Esophagus muscularis mucosa (tissue), 4 donors: ENCODE results near the gene SIGLEC11. TPM values are rescaled to one million over a fixed set of nuclear protein-coding genes. Genes with fewer than 3 reads are reported as not detected.

Experiments
- DNase-seq: peaks from one replicate; pipeline ENCODE4 v3.0.0-alpha.2; 2017; ENCODE audit errors: extremely low spot score
- H3K27ac ChIP-seq, 4 donors: fragments of 200-600 bp; sonication (generic); replicated peaks in 1 of 4; 1 replicate in 3 of 4; 2 replicates in 1 of 4; pipeline ENCODE4 v1.5.1; 2016 to 2019; ENCODE audit warnings: mild to moderate bottlenecking in 1 of 4
- H3K27me3 ChIP-seq, 4 donors: fragments of 200-600 bp; sonication (generic); one replicate each; pipeline versions ENCODE4 v1.5.1 to v1.6.0; 2016 to 2019
- H3K36me3 ChIP-seq, 4 donors: fragments of 200-600 bp; sonication (generic); one replicate each; pipeline ENCODE4 v1.5.1; 2016 to 2019
- H3K4me1 ChIP-seq, 4 donors: fragments of 200-600 bp; sonication (generic); one replicate each; pipeline ENCODE4 v1.5.1; 2016 to 2019
- H3K4me3 ChIP-seq, 4 donors: fragments of 200-600 bp; sonication (generic); 1 replicate in 2 of 4; 2 replicates in 2 of 4; pipeline ENCODE4 v1.5.1; 2016 to 2019; ENCODE audit warnings: mild to moderate bottlenecking in 4 of 4, moderate library complexity in 1 of 4
- H3K9me3 ChIP-seq, 4 donors: fragments of 200-600 bp; sonication (generic); 1 replicate in 3 of 4; 2 replicates in 1 of 4; pipeline ENCODE4 v1.5.1; 2016 to 2019
- EP300 ChIP-seq: sonication (generic); formaldehyde crosslinking; IDR thresholded peaks from one replicate; pipeline ENCODE4 v1.6.1; 2017; ENCODE audit warnings: antibody characterized with exemption
- POLR2A ChIP-seq: fragments of 450-650 bp; IDR thresholded peaks from one replicate; pipeline ENCODE4 v1.6.1; 2017; ENCODE audit warnings: antibody characterized with exemption, moderate library complexity, mild to moderate bottlenecking, low read depth
- POLR2AphosphoS5 ChIP-seq, 2 donors: sonication (generic); formaldehyde crosslinking; IDR thresholded peaks; one replicate each; pipeline ENCODE4 v1.6.1; 2017; ENCODE audit warnings: antibody characterized with exemption in 2 of 2
- WGBS: methylation state at CpG from one replicate; pipeline ENCODE4 v1.1.5; 2018; 5-methylcytosine and 5-hydroxymethylcytosine counted together
- intact Hi-C: fragments of 100-400 bp; cut with DNase I; formaldehyde crosslinking; loops from one replicate; pipeline ENCODE4 v1.15.1; 2023
- total RNA-seq, 4 donors: library from RNA; depleted of rRNA; stranded (reverse); fragments of >200 nt; gene quantifications; one replicate each; pipeline versions ENCODE4 v1.1.0 to v1.2.1, GENCODE V29; 2016
- TF ChIP-seq, protein P1 (sequence below), 3 experiments: fragments of 200-600 bp in 2 of 3; fragments of 450-650 bp in 1 of 3; sonication (generic) in 2 of 3; IDR thresholded peaks; one replicate each; pipeline ENCODE4 v1.5.1; 2017 to 2019; ENCODE audit warnings: antibody characterized with exemption in 3 of 3, mild to moderate bottlenecking in 2 of 3, moderate library complexity in 1 of 3

Gene SIGLEC11
- total RNA-seq, 4 donors from 2014 or later = 0.50 to 2.9 (median 1.4) TPM

DNA sequence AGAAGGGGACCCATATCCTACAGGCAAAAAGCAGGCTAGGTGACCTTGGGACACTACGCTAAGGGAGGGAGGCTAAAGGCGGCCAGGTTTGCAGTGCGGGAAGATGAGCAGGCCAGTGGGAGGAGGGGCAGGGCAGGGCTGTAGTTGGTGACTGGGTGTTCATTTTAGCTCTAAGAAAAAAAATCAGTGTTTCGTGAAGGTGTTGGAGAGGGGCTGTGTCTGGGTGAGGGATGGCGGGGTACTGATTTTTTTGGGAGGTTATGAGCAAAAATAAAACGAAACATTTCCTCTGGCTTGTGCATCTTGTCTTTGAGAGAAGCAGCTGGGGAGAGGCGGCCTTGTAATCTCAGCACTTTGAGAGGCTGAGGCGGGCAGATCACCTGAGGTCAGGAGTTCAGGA is 27.3 kb downstream of the SIGLEC11 start:
- peaks cover 9 to 23% (median 22%) of the 10 kb centered on the region in 4 donors for H3K4me1 ChIP-seq
- TF ChIP-seq, protein P1, sequence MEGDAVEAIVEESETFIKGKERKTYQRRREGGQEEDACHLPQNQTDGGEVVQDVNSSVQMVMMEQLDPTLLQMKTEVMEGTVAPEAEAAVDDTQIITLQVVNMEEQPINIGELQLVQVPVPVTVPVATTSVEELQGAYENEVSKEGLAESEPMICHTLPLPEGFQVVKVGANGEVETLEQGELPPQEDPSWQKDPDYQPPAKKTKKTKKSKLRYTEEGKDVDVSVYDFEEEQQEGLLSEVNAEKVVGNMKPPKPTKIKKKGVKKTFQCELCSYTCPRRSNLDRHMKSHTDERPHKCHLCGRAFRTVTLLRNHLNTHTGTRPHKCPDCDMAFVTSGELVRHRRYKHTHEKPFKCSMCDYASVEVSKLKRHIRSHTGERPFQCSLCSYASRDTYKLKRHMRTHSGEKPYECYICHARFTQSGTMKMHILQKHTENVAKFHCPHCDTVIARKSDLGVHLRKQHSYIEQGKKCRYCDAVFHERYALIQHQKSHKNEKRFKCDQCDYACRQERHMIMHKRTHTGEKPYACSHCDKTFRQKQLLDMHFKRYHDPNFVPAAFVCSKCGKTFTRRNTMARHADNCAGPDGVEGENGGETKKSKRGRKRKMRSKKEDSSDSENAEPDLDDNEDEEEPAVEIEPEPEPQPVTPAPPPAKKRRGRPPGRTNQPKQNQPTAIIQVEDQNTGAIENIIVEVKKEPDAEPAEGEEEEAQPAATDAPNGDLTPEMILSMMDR (IDR thresholded peaks at IDR 0.05) = no peak
- no peak overlapping the region for H3K4me3 ChIP-seq
- WGBS = 97% methylated on average over 8 of the region's 8 CpGs
- H3K9me3 ChIP-seq = no peaks in the 10 kb centered on the region
- no peaks in the 10 kb centered on the region for H3K27me3 ChIP-seq
- no peak for DNase-seq
- H3K36me3 ChIP-seq = peaks cover 0 to 12% (median 7%) of the 10 kb centered on the region in 4 donors
- intact Hi-C loops = no loop called here
- no peak overlapping the region for H3K27ac ChIP-seq

DNA sequence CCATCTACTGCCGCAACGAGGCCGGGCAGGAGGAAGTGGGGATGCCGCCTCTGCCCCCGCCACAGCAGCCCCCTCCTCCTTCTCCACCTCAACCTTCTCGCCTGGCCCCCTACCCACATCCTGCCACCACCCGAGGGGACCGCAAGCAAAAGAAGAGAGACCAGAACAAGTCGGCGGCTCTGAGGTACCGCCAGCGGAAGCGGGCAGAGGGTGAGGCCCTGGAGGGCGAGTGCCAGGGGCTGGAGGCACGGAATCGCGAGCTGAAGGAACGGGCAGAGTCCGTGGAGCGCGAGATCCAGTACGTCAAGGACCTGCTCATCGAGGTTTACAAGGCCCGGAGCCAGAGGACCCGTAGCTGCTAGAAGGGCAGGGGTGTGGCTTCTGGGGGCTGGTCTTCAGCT is 28.2 kb downstream of the SIGLEC11 start:
- Histone ChIP-seq H3K36me3 (peaks cover 0 to 12% (median 7%) of the 10 kb centered on the region in 4 donors), H3K27me3 (no peaks in the 10 kb centered on the region), H3K27ac (no peak overlapping the region), H3K9me3 (no peaks in the 10 kb centered on the region), H3K4me1 (peaks cover 15 to 27% (median 26%) of the 10 kb centered on the region in 4 donors), H3K4me3 (no peak overlapping the region)
- TF ChIP-seq EP300 (no peak), POLR2A (no peak), POLR2AphosphoS5 (IDR thresholded peaks at IDR 0.05) (no peak)
- TF ChIP-seq, protein P1 (IDR thresholded peaks at IDR 0.05) = no peak
- 93% methylated on average over 24 of the region's 25 CpGs for WGBS
- DNase-seq = no peak
- intact Hi-C loops = no loop called here

DNA sequence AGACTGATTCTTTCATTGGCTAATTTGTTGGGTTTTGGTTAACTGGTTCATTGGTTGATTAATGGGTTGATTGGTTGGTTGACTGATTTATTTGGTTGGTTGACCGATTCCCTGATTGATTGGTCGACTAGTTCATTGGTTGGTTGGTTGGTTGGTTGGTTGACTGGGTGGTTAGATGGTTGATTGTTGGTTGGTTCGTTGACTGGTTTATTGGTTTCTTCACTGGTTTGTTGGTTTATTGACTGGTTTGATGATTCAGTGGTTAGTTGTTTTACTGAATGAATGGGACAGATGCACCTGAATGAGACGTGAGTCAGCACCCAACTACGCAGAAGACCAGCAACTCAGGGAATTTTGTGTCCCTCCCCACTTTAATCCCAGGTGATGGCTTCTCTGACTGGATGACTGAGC is 28.9 kb downstream of the SIGLEC11 start:
- no peaks in the 10 kb centered on the region for H3K9me3 ChIP-seq
- no peak overlapping the region for H3K4me3 ChIP-seq
- TF ChIP-seq POLR2AphosphoS5 (IDR thresholded peaks at IDR 0.05) (no peak), POLR2A (no peak), EP300 (no peak)
- TF ChIP-seq, protein P1 (IDR thresholded peaks at IDR 0.05) = no peak
- H3K36me3 ChIP-seq = peaks cover 0 to 17% (median 13%) of the 10 kb centered on the region in 4 donors
- DNase-seq = no peak
- H3K27ac ChIP-seq = no peak overlapping the region
- intact Hi-C loops = no loop called here
- peaks cover 18 to 30% (median 29%) of the 10 kb centered on the region in 4 donors for H3K4me1 ChIP-seq
- no peaks in the 10 kb centered on the region for H3K27me3 ChIP-seq
- WGBS = 96% methylated on average over 5 of the region's 5 CpGs

DNA sequence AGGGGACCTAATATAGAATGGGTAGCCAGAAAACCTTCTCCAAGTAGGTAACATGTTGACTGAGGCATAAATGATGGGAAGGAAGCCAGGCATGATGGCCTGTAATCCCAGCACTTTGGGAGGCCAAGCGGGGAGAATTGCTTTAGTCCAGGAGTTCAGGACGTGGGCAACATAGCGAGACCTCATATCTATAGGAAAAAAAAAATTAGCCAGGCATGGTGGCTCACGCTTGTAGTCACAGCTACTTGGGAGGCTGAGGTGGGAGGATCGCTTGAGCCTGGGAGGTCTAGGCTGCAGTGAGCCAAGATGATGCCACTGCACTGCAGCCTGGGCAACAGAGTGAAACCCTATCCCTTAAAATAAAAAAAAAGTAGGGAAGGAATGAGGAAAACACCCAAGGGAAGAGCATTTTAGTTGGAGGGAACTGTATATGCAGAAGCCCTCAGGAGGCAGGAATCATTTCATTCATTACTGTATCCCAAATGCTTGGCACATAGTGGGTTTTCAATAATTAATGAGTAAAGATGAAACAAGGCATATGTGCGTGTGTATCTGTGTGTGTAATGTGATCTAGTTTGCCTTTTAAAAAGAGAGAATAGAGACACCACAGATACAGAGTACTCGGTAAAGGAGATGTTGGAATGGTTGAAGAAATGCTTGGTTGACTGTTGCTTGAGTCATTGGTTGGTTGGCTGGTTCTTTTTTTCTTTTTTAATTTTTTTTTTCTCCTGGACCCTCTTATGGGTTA is 29.5 kb downstream of the SIGLEC11 start:
- Histone ChIP-seq H3K9me3 (no peaks in the 10 kb centered on the region), H3K4me3 (no peak overlapping the region), H3K27me3 (no peaks in the 10 kb centered on the region), H3K4me1 (peaks cover 18 to 36% (median 34%) of the 10 kb centered on the region in 4 donors), H3K27ac (no peak overlapping the region), H3K36me3 (peaks cover 0 to 23% (median 19%) of the 10 kb centered on the region in 4 donors)
- no peak for DNase-seq
- intact Hi-C loops = no loop called here
- TF ChIP-seq POLR2AphosphoS5 (IDR thresholded peaks at IDR 0.05) (no peak), POLR2A (no peak), EP300 (no peak)
- TF ChIP-seq, protein P1 (IDR thresholded peaks at IDR 0.05) = no peak
- WGBS = 95% methylated on average over 7 of the region's 7 CpGs
